ENCODE data around the gene TRAPPC5. TPM values are rescaled to one million over a fixed set of nuclear protein-coding genes. Genes with fewer than 3 reads are reported as not detected.

The TRAPPC5 gene
- polyA plus RNA-seq, 1 of the 3 experiments (the other 2 are of a cell fraction): 49.4 TPM

- TF ChIP-seq USF2 (IDR thresholded peaks at IDR 0.05; ENCODE audit: borderline replicate concordance, low read depth, low read length) (no peak), ELF1 (IDR thresholded peaks at IDR 0.05) (no peak), NRF1 (IDR thresholded peaks at IDR 0.05; ENCODE audit: low read depth, low read length) (no peak), JUND (IDR thresholded peaks at IDR 0.05) (no peak)
Measured at GRCh38 chr19:7639863-7640348, 40.7 kb upstream of the TRAPPC5 start (continued).

- H3K4me3 ChIP-seq (ENCODE audit: low read depth in 2 of 2, low read length in 1 of 2): no peak overlapping the region
- CTCF ChIA-PET: interaction anchor here (0.6 kb wide), 1 partner anchor 72 kb away, joined by 3 read pairs; no protein-coding TSS in a partner anchor
- no peak overlapping the region for H3K4me2 ChIP-seq
- no peak for TF ChIP-seq EP300 (IDR thresholded peaks at IDR 0.05; ENCODE audit: borderline replicate concordance in 1 of 2, low read depth in 1 of 2, low read length in 1 of 2)
- no peak for TF ChIP-seq FOXM1 (IDR thresholded peaks at IDR 0.05; ENCODE audit: low read depth)
- no peak for TF ChIP-seq CHD2 (IDR thresholded peaks at IDR 0.05; ENCODE audit: low read length, partially characterized antibody)
- TF ChIP-seq TCF12 (IDR thresholded peaks at IDR 0.05): no peak
- TF ChIP-seq RAD21 (IDR thresholded peaks at IDR 0.05; ENCODE audit: low read length): no peak
- no peak for TF ChIP-seq TEAD4 (IDR thresholded peaks at IDR 0.05; ENCODE audit: borderline replicate concordance, insufficient read depth)
- no peak for TF ChIP-seq ZBTB33 (IDR thresholded peaks at IDR 0.05; ENCODE audit: borderline replicate concordance, low read depth)
- TF ChIP-seq NRF1 (IDR thresholded peaks at IDR 0.05; ENCODE audit: low read depth, low read length): no peak
- TF ChIP-seq PBX3 (IDR thresholded peaks at IDR 0.05): no peak
- no peak for TF ChIP-seq JUND (IDR thresholded peaks at IDR 0.05)
- TF ChIP-seq USF1 (IDR thresholded peaks at IDR 0.05; ENCODE audit: borderline replicate concordance, low read depth): no peak
- no peak for TF ChIP-seq RXRA (IDR thresholded peaks at IDR 0.05; ENCODE audit: borderline replicate concordance, low read depth)
- H3K9me3 ChIP-seq: no peaks in the 10 kb centered on the region
- peaks cover 0 to 4% of the 10 kb centered on the region in 2 experiments; a peak in 1 of 4 replicates for H3K4me1 ChIP-seq (ENCODE audit: control insufficient read depth in 1 of 2, insufficient read depth in 2 of 2, low read depth in 1 of 2, low read length in 1 of 2)
- POLR2A ChIA-PET: interaction anchor here (1.0 kb wide), 1 partner anchor 11 kb away, joined by 3 read pairs; the partner anchor contains the start of genes PET100 and XAB2
- H3K36me3 ChIP-seq (replicated peaks in 1 of 2; ENCODE audit: control insufficient read depth in 1 of 2, insufficient read depth in 2 of 2, low read length in 1 of 2): no peaks in the 10 kb centered on the region
- peaks cover 33% of the 10 kb centered on the region for H3K27me3 ChIP-seq (ENCODE audit: insufficient read depth)
- 94% methylated on average over 2 of the region's 11 CpGs for WGBS (ENCODE audit: low lambda C conversion rate)
- H2AFZ ChIP-seq (ENCODE audit: low read depth): no peak overlapping the region
- no peak overlapping the region for H3K9ac ChIP-seq
- H3K79me2 ChIP-seq (ENCODE audit: insufficient read depth): no peaks in the 10 kb centered on the region
- DNase-seq: no peak
- peaks cover 4% of the 10 kb centered on the region for H3F3A ChIP-seq (replicated peaks; ENCODE audit: insufficient read depth)
- H3K27ac ChIP-seq (ENCODE audit: low read depth in 2 of 2, low read length in 1 of 2): no peak overlapping the region
- H3K9me2 ChIP-seq: no peaks in the 10 kb centered on the region
- H4K20me1 ChIP-seq (ENCODE audit: insufficient read depth): no peaks in the 10 kb centered on the region
Measured at GRCh38 chr19:7640803-7641202, 39.8 kb upstream of the TRAPPC5 start.
